HEK293 (cell line): ENCODE measurements around the gene CLIC3.
A peak's percentile ranks its signal among the peaks of the same experiment; 100 is the strongest.

Source experiments
- GLIS2 ChIP-seq: fragments of 450-650 bp; formaldehyde crosslinking; IDR thresholded peaks from 2 replicates; pipeline ENCODE4 v1.5.1; 2016; ENCODE audit warnings: missing biosample characterization, missing genetic modification characterization
- KLF8 ChIP-seq: fragments of 450-650 bp; formaldehyde crosslinking; IDR thresholded peaks from 2 replicates; pipeline ENCODE4 v1.5.1; 2016; ENCODE audit warnings: missing biosample characterization, missing genetic modification characterization
- OVOL3 ChIP-seq: fragments of 450-650 bp; formaldehyde crosslinking; IDR thresholded peaks from 2 replicates; pipeline ENCODE4 v1.5.1; 2016; ENCODE audit warnings: missing biosample characterization, missing genetic modification characterization
- SCRT2 ChIP-seq: fragments of 450-650 bp; formaldehyde crosslinking; IDR thresholded peaks from 2 replicates; pipeline ENCODE4 v1.5.1; 2016; ENCODE audit warnings: missing biosample characterization, missing genetic modification characterization
- SP3 ChIP-seq: fragments of 450-650 bp; formaldehyde crosslinking; IDR thresholded peaks from 2 replicates; pipeline ENCODE4 v1.5.1; 2016; ENCODE audit warnings: missing biosample characterization, missing genetic modification characterization
- ZBTB1 ChIP-seq: fragments of 450-650 bp; formaldehyde crosslinking; IDR thresholded peaks from 2 replicates; pipeline ENCODE4 v1.5.1; 2016; ENCODE audit warnings: missing biosample characterization, missing genetic modification characterization
- ZBTB48 ChIP-seq: fragments of 450-650 bp; formaldehyde crosslinking; IDR thresholded peaks from 2 replicates; pipeline ENCODE4 v1.5.1; 2016; ENCODE audit warnings: missing biosample characterization, missing genetic modification characterization
- ZFHX2 ChIP-seq: fragments of 450-650 bp; formaldehyde crosslinking; conservative IDR thresholded peaks from 2 replicates; pipeline ENCODE4 v1.5.1; 2016; ENCODE audit warnings: missing biosample characterization, missing genetic modification characterization
- ZNF16 ChIP-seq: fragments of 450-650 bp; formaldehyde crosslinking; IDR thresholded peaks from 2 replicates; pipeline ENCODE4 v1.5.1; 2016; ENCODE audit warnings: low read depth, missing biosample characterization, missing genetic modification characterization
- ZNF175 ChIP-seq: fragments of 450-650 bp; formaldehyde crosslinking; IDR thresholded peaks from 2 replicates; pipeline ENCODE4 v1.5.1; 2016; ENCODE audit warnings: missing biosample characterization, missing genetic modification characterization
- ZNF24 ChIP-seq: fragments of 450-650 bp; formaldehyde crosslinking; IDR thresholded peaks from 2 replicates; pipeline ENCODE4 v1.5.1; 2016; ENCODE audit warnings: missing biosample characterization, missing genetic modification characterization
- ZNF248 ChIP-seq: fragments of 450-650 bp; formaldehyde crosslinking; IDR thresholded peaks from 2 replicates; pipeline ENCODE4 v1.5.1; 2017; ENCODE audit warnings: missing biosample characterization, missing genetic modification characterization
- ZNF274 ChIP-seq, 2 experiments: fragments of 200-500 bp in 1 of 2; fragments of 450-650 bp in 1 of 2; sonication (Bioruptor generic) in 1 of 2; formaldehyde crosslinking in 1 of 2; IDR thresholded peaks; 2 replicates each; pipeline versions ENCODE4 v1.5.1 to v1.6.1; 2014 to 2016; ENCODE audit warnings: borderline replicate concordance in 1 of 2, inconsistent platforms in 1 of 2, low read length in 1 of 2, missing biosample characterization in 1 of 2, missing genetic modification characterization in 1 of 2
- ZNF341 ChIP-seq: fragments of 450-650 bp; formaldehyde crosslinking; IDR thresholded peaks from 2 replicates; pipeline ENCODE4; 2016; ENCODE audit warnings: low read depth, missing biosample characterization, missing genetic modification characterization
- ZNF426 ChIP-seq: fragments of 450-650 bp; formaldehyde crosslinking; IDR thresholded peaks from 2 replicates; pipeline ENCODE4 v1.5.1; 2017; ENCODE audit warnings: missing biosample characterization, missing genetic modification characterization, mild to moderate bottlenecking, inconsistent platforms, moderate library complexity
- ZNF473 ChIP-seq: fragments of 450-650 bp; formaldehyde crosslinking; IDR thresholded peaks from 2 replicates; pipeline ENCODE4 v1.5.1; 2017; ENCODE audit warnings: missing biosample characterization, missing genetic modification characterization
- ZNF529 ChIP-seq: fragments of 450-650 bp; formaldehyde crosslinking; IDR thresholded peaks from 2 replicates; pipeline ENCODE4 v1.5.1; 2017; ENCODE audit warnings: missing genetic modification characterization, missing biosample characterization; ENCODE audit not compliant: insufficient replicate concordance
- ZNF530 ChIP-seq: fragments of 450-650 bp; formaldehyde crosslinking; IDR thresholded peaks from 2 replicates; pipeline ENCODE4 v1.5.1; 2016; ENCODE audit warnings: low read depth, missing biosample characterization, missing genetic modification characterization
- ZNF560 ChIP-seq: fragments of 450-650 bp; formaldehyde crosslinking; IDR thresholded peaks from 2 replicates; pipeline ENCODE4 v1.5.1; 2017; ENCODE audit warnings: missing biosample characterization, missing genetic modification characterization, borderline replicate concordance
- ZNF596 ChIP-seq: fragments of 450-650 bp; IDR thresholded peaks from 2 replicates; pipeline ENCODE4 v1.5.0; 2018; ENCODE audit warnings: missing biosample characterization, mild to moderate bottlenecking, missing genetic modification characterization, moderate library complexity
- ZNF600 ChIP-seq: fragments of 450-650 bp; formaldehyde crosslinking; IDR thresholded peaks from 2 replicates; pipeline ENCODE4 v1.5.1; 2016; ENCODE audit warnings: missing biosample characterization, missing genetic modification characterization
- ZNF629 ChIP-seq: fragments of 450-650 bp; formaldehyde crosslinking; IDR thresholded peaks from 2 replicates; pipeline ENCODE4 v1.5.1; 2017; ENCODE audit warnings: missing biosample characterization, missing genetic modification characterization
- ZNF776 ChIP-seq: fragments of 450-650 bp; formaldehyde crosslinking; IDR thresholded peaks from 2 replicates; pipeline ENCODE4 v1.5.0; 2017; ENCODE audit warnings: missing biosample characterization, missing genetic modification characterization, borderline replicate concordance
- ZNF837 ChIP-seq: fragments of 450-650 bp; formaldehyde crosslinking; IDR thresholded peaks from 2 replicates; pipeline ENCODE4 v1.5.1; 2016; ENCODE audit warnings: missing biosample characterization, missing genetic modification characterization
- ZXDB ChIP-seq: fragments of 450-650 bp; formaldehyde crosslinking; IDR thresholded peaks from 2 replicates; pipeline ENCODE4 v1.5.1; 2016; ENCODE audit warnings: missing biosample characterization, missing genetic modification characterization
- TF ChIP-seq, protein P1 (sequence below): fragments of 450-650 bp; formaldehyde crosslinking; IDR thresholded peaks from 2 replicates; pipeline ENCODE4 v1.5.1; 2016; ENCODE audit warnings: missing biosample characterization, missing genetic modification characterization
- TF ChIP-seq, protein P2 (sequence below): fragments of 450-650 bp; formaldehyde crosslinking; IDR thresholded peaks from 2 replicates; pipeline ENCODE4 v1.5.1; 2016; ENCODE audit warnings: missing biosample characterization, missing genetic modification characterization
- TF ChIP-seq, protein P3 (sequence below): fragments of 450-650 bp; formaldehyde crosslinking; IDR thresholded peaks from 2 replicates; pipeline ENCODE4 v1.5.0; 2017; ENCODE audit warnings: missing biosample characterization, missing genetic modification characterization, borderline replicate concordance
- TF ChIP-seq, protein P4 (sequence below): fragments of 450-650 bp; IDR thresholded peaks from 2 replicates; pipeline ENCODE4 v1.5.1; 2018; ENCODE audit warnings: missing biosample characterization, mild to moderate bottlenecking, missing genetic modification characterization
- TF ChIP-seq, protein P5 (sequence below): sonication (generic); formaldehyde crosslinking; IDR thresholded peaks from 2 replicates; pipeline ENCODE4 v1.8.1; 2022; ENCODE audit warnings: mild to moderate bottlenecking, moderate library complexity, missing genetic modification reagents
- TF ChIP-seq, protein P6 (sequence below): fragments of 450-650 bp; formaldehyde crosslinking; IDR thresholded peaks from 2 replicates; pipeline ENCODE4 v1.5.1; 2016; ENCODE audit warnings: missing biosample characterization, missing genetic modification characterization, low read depth

The CLIC3 gene

DNA sequence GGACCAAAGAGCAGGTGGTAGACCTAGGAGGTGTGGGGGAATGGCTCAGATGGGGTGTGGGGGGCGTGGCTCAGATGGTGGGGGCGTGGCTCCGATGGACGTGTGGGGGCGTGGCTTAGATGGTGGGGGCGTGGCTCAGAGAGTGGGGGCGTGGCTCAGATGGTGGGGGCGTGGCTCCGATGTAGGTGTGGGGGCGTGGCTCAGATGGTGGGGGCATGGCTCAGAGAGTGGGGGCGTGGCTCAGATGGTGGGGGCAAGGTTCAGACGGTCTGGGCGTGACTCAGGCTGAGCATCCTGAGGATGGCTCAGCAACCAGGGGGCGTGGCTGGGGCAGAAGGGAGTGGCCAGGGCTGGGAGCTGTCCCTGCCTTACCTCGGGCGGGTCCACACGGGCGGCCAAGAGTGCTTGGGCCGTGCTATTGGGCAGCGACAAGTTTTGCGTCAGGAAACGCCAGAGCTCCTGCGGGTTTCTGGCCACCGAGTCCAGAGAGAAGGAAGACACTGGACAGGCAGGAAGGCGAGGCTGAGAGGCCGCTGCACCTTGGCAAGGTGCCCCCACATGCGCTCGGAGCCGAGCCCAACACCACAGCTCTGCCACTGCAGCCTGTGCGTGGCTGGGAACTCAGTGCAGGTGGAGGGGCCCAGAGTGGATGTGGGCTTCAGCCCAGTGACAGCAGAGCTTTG lies 25.8 kb upstream of the CLIC3 start (continued):
- TF ChIP-seq, protein P1, sequence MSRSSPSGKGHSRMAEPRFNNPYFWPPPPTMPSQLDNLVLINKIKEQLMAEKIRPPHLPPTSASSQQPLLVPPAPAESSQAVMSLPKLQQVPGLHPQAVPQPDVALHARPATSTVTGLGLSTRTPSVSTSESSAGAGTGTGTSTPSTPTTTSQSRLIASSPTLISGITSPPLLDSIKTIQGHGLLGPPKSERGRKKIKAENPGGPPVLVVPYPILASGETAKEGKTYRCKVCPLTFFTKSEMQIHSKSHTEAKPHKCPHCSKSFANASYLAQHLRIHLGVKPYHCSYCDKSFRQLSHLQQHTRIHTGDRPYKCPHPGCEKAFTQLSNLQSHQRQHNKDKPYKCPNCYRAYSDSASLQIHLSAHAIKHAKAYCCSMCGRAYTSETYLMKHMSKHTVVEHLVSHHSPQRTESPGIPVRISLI = no peak
- TF ChIP-seq ZNF837 = no peak
- no peak for TF ChIP-seq ZBTB1 (tag by site-specific recombination)
- TF ChIP-seq ZNF600 (tag by site-specific recombination) = peak; percentile 28; the same call in 1 of the 2 replicates
- TF ChIP-seq, protein P2, sequence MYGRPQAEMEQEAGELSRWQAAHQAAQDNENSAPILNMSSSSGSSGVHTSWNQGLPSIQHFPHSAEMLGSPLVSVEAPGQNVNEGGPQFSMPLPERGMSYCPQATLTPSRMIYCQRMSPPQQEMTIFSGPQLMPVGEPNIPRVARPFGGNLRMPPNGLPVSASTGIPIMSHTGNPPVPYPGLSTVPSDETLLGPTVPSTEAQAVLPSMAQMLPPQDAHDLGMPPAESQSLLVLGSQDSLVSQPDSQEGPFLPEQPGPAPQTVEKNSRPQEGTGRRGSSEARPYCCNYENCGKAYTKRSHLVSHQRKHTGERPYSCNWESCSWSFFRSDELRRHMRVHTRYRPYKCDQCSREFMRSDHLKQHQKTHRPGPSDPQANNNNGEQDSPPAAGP (tag by site-specific recombination) = 0 out of 2 replicates have a peak, but pooled peaks have one; percentile 24
- no peak for TF ChIP-seq ZNF530 (tag by site-specific recombination)
- no peak for TF ChIP-seq ZNF776 (tag by site-specific recombination)
- TF ChIP-seq ZXDB = no peak
- TF ChIP-seq ZNF248 = no peak
- no peak for TF ChIP-seq ZNF473 (tag by site-specific recombination)
- no peak for TF ChIP-seq OVOL3 (tag by site-specific recombination)
- TF ChIP-seq KLF8 (tag by site-specific recombination) = peak; percentile 85
- peak; percentile 62; the same call in 1 of the 2 replicates for TF ChIP-seq SP3
- no peak for TF ChIP-seq ZNF426
- no peak for TF ChIP-seq ZFHX2
- TF ChIP-seq SCRT2 (tag by site-specific recombination) = peak; percentile 87
- no peak for TF ChIP-seq ZNF529 (tag by site-specific recombination)
- no peak for TF ChIP-seq GLIS2
- TF ChIP-seq ZNF560 (tag by site-specific recombination) = no peak
- no peak for TF ChIP-seq ZNF274 (IDR thresholded peaks at IDR 0.05; ENCODE audit: low read length)
- no peak for TF ChIP-seq ZNF274 (tag by site-specific recombination; IDR thresholded peaks at IDR 0.05; ENCODE audit: borderline replicate concordance)
- TF ChIP-seq, protein P3, sequence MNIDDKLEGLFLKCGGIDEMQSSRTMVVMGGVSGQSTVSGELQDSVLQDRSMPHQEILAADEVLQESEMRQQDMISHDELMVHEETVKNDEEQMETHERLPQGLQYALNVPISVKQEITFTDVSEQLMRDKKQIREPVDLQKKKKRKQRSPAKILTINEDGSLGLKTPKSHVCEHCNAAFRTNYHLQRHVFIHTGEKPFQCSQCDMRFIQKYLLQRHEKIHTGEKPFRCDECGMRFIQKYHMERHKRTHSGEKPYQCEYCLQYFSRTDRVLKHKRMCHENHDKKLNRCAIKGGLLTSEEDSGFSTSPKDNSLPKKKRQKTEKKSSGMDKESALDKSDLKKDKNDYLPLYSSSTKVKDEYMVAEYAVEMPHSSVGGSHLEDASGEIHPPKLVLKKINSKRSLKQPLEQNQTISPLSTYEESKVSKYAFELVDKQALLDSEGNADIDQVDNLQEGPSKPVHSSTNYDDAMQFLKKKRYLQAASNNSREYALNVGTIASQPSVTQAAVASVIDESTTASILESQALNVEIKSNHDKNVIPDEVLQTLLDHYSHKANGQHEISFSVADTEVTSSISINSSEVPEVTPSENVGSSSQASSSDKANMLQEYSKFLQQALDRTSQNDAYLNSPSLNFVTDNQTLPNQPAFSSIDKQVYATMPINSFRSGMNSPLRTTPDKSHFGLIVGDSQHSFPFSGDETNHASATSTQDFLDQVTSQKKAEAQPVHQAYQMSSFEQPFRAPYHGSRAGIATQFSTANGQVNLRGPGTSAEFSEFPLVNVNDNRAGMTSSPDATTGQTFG (tag by site-specific recombination) = no peak
- TF ChIP-seq ZNF24 (tag by site-specific recombination) = no peak
- TF ChIP-seq ZNF175 = no peak
- TF ChIP-seq ZNF629 (tag by site-specific recombination) = no peak
- TF ChIP-seq, protein P4, sequence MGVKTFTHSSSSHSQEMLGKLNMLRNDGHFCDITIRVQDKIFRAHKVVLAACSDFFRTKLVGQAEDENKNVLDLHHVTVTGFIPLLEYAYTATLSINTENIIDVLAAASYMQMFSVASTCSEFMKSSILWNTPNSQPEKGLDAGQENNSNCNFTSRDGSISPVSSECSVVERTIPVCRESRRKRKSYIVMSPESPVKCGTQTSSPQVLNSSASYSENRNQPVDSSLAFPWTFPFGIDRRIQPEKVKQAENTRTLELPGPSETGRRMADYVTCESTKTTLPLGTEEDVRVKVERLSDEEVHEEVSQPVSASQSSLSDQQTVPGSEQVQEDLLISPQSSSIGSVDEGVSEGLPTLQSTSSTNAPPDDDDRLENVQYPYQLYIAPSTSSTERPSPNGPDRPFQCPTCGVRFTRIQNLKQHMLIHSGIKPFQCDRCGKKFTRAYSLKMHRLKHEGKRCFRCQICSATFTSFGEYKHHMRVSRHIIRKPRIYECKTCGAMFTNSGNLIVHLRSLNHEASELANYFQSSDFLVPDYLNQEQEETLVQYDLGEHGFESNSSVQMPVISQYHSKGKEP (tag by site-specific recombination) = no peak
- TF ChIP-seq ZNF596 (tag by site-specific recombination) = no peak
- TF ChIP-seq ZNF341 = no peak
- TF ChIP-seq ZBTB48 = no peak
- TF ChIP-seq, protein P5, sequence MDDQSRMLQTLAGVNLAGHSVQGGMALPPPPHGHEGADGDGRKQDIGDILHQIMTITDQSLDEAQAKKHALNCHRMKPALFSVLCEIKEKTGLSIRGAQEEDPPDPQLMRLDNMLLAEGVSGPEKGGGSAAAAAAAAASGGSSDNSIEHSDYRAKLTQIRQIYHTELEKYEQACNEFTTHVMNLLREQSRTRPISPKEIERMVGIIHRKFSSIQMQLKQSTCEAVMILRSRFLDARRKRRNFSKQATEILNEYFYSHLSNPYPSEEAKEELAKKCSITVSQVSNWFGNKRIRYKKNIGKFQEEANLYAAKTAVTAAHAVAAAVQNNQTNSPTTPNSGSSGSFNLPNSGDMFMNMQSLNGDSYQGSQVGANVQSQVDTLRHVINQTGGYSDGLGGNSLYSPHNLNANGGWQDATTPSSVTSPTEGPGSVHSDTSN (CRISPR knock-in tag) = no peak
- TF ChIP-seq ZNF16 = no peak
- TF ChIP-seq, protein P6, sequence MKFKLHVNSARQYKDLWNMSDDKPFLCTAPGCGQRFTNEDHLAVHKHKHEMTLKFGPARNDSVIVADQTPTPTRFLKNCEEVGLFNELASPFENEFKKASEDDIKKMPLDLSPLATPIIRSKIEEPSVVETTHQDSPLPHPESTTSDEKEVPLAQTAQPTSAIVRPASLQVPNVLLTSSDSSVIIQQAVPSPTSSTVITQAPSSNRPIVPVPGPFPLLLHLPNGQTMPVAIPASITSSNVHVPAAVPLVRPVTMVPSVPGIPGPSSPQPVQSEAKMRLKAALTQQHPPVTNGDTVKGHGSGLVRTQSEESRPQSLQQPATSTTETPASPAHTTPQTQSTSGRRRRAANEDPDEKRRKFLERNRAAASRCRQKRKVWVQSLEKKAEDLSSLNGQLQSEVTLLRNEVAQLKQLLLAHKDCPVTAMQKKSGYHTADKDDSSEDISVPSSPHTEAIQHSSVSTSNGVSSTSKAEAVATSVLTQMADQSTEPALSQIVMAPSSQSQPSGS (tag by site-specific recombination) = no peak
